AG09309 (cell line): ENCODE measurements around the gene NT5DC2.

ENCODE experiments used
- DNase-seq: peaks from one replicate; pipeline ENCODE4 v3.0.0-alpha.2; 2010; ENCODE audit warnings: low read depth
- H3K4me3 ChIP-seq: 2 replicates; pipeline ENCODE4 v1.5.1; 2011; ENCODE audit warnings: mild to moderate bottlenecking, low read depth, low read length, moderate library complexity; ENCODE audit not compliant: control insufficient read depth
- CTCF ChIP-seq: IDR thresholded peaks from 2 replicates; pipeline ENCODE4 v1.5.1; 2011; ENCODE audit warnings: mild to moderate bottlenecking, low read depth, low read length, inconsistent platforms; ENCODE audit not compliant: insufficient read depth, control insufficient read depth; ENCODE audit errors: missing control alignments

The NT5DC2 gene

GRCh38 chr3:52537726-52538421 lies 4.2 kb upstream of the NT5DC2 start:
- H3K4me3 ChIP-seq, result peak overlapping the region; percentile 70
- DNase-seq, result no peak
- TF ChIP-seq CTCF, result no peak

- no peak for TF ChIP-seq CTCF
- no peak for DNase-seq
- peak overlapping the region; percentile 70 for H3K4me3 ChIP-seq
Observed at GRCh38 chr3:52537165-52537620, 3.5 kb upstream of the NT5DC2 start.

GRCh38 chr3:52536369-52537164 lies 2.9 kb upstream of the NT5DC2 start, which contains the start of gene UQCC5:
UQCC5 (plus strand) TSS chr3:52536605; CDS start chr3:52536756, 151 bp downstream.
- H3K4me3 ChIP-seq, result peak within 1 kb of the TSS; percentile 70
- peak; percentile 3 for TF ChIP-seq CTCF
- peak; percentile 90 for DNase-seq

- H3K4me3 ChIP-seq, result no peak overlapping the region; the same call in 1 of the 2 replicates
- no peak for DNase-seq
- no peak for TF ChIP-seq CTCF
Observed at GRCh38 chr3:52536112-52536368, 2.4 kb upstream of the NT5DC2 start.

- H3K4me3 ChIP-seq, result no peak overlapping the region
- DNase-seq, result no peak
- TF ChIP-seq CTCF, result no peak
Observed at GRCh38 chr3:52535411-52536111, 1.9 kb upstream of the NT5DC2 start.

- peak; percentile 4 for TF ChIP-seq CTCF
- peak overlapping the region; percentile 67 for H3K4me3 ChIP-seq
- DNase-seq, result no peak
Observed at GRCh38 chr3:52534281-52535183, 875 bp upstream of the NT5DC2 start.
